Measurements from ENCODE around the gene UACA. TPM values are rescaled to one million over a fixed set of nuclear protein-coding genes. Genes with fewer than 3 reads are reported as not detected.

Gene UACA
- total and polyA plus RNA-seq, 2 experiments from 2014 or later, result 21.5 to 35.8 TPM

DNA sequence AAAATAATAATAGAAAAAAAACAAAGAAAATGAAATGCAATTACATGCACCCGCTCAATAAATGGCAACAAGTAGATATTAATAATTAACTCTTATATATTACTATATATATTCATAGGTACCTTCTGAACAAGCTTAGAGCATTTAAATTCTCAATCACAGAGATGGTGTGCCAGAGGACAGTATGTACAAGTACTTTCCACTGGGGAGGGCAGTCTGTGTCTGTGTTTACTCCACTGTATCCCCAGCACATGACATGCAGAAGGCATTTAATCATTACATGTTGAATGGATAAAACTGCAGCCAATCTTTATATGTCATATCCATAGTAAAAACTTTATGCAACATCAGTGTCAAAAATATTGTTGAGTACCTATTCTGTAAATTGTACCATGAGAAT, 97.8 kb downstream of the UACA start:
- no peaks in the 10 kb centered on the region for H3K27me3 ChIP-seq (ENCODE audit: insufficient read depth)
- H3K36me3 ChIP-seq (ENCODE audit: insufficient read depth), result no peaks in the 10 kb centered on the region
- Mint-ChIP-seq H3K4me1 (peaks cover 18% of the 10 kb centered on the region), H3K27ac (no peak overlapping the region), H3K9me3 (0 out of 3 replicates have a peak, but pooled peaks cover 4% of the 10 kb centered on the region), H3K36me3 (ENCODE audit: low read depth) (peaks cover 3% of the 10 kb centered on the region; the same call in 2 of the 3 replicates), H3K27me3 (ENCODE audit: insufficient read depth, low read depth, poor library complexity) (no peaks in the 10 kb centered on the region), H3K4me3 (no peak overlapping the region)
- H3K9me2 ChIP-seq (ENCODE audit: insufficient read depth), result no peaks in the 10 kb centered on the region
- H4K20me1 ChIP-seq (replicated peaks; ENCODE audit: insufficient read depth), result no peaks in the 10 kb centered on the region
- no peaks in the 10 kb centered on the region for H3F3A ChIP-seq (replicated peaks; ENCODE audit: low read depth)
- H2AFZ ChIP-seq, result no peak overlapping the region
- H3K27ac ChIP-seq (ENCODE audit: low read depth), result no peak overlapping the region
- H3K4me3 ChIP-seq, result no peak overlapping the region
- peaks cover 54% of the 10 kb centered on the region for H3K4me1 ChIP-seq (ENCODE audit: insufficient read depth)
- TF ChIP-seq ZNF462 (CRISPR knock-in tag; IDR thresholded peaks at IDR 0.05) (no peak), JUNB (IDR thresholded peaks at IDR 0.05; ENCODE audit: unreplicated experiment) (no peak), STAT1 (IDR thresholded peaks at IDR 0.05; ENCODE audit: unreplicated experiment) (no peak), ETS1 (IDR thresholded peaks at IDR 0.05) (no peak), NANOG (IDR thresholded peaks at IDR 0.05; ENCODE audit: borderline replicate concordance) (no peak), ZNF114 (CRISPR knock-in tag; IDR thresholded peaks at IDR 0.05) (no peak)
- no peaks in the 10 kb centered on the region for H3K79me2 ChIP-seq (replicated peaks; ENCODE audit: insufficient read depth)
- H3K4me2 ChIP-seq, result no peak overlapping the region
- DNase-seq (ENCODE audit: low spot score), result no peak
- ATAC-seq, result no peak

All from GM23338 (cell line).